ENCODE measurements around the gene G6PC1.
"Not testable (repeated sequence)": the region's sequence is repeated elsewhere in the genome, so short reads cannot be mapped to it uniquely, and the experiment has no call there.

The G6PC1 gene

DNA sequence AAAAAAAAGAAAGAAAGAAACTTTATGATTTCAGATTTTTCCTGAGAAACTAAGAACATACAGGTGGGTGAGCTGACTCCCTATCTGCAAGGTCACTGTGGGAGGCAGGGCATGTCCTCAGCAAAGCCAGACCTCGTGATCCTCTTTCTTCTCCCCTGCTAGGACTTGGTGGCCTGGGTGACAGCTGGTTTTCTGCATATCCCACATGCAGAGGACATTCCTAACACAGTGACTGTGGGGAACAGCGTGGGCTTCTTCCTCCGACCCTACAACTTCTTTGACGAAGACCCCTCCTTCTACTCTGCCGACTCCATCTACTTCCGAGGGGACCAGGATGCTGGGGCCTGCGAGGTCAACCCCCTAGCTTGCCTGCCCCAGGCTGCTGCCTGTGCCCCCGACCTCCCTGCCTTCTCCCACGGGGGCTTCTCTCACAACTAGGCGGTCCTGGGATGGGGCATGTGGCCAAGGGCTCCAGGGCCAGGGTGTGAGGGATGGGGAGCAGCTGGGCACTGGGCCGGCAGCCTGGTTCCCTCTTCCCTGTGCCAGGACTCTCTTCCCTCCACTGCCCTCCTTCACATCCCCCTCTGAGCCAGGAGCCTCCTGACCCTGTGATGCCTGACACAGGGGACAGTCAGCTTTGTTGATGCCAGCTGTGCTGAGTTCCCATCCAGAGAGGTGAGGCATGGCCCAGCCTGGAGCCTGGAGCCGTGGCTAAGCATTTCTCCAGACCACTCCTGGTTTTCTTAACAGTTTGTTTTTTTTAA is 26.5 kb upstream of the G6PC1 start:
- DNase-seq: not testable (repeated sequence)

DNA sequence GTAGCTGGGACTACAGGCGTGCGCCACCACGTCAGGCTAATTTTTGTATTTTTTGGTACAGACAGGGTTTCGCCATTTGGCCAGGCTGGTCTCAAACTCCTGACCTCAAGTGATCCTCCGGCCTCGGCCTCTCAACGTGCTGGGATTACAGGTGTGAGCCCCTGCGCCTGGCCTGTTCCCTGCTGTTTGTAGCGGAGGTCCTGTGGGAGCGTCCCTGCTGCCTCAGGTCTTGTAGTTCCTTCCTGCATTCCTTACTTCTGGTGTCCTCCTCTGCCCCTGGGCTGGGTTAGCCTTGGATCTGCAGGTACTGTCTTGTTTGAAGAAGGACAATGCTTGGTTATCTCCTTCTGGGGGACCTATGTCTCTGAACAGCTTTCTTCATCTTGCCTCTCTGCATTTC is 23.6 kb upstream of the G6PC1 start:
- DNase-seq: no peak

DNA sequence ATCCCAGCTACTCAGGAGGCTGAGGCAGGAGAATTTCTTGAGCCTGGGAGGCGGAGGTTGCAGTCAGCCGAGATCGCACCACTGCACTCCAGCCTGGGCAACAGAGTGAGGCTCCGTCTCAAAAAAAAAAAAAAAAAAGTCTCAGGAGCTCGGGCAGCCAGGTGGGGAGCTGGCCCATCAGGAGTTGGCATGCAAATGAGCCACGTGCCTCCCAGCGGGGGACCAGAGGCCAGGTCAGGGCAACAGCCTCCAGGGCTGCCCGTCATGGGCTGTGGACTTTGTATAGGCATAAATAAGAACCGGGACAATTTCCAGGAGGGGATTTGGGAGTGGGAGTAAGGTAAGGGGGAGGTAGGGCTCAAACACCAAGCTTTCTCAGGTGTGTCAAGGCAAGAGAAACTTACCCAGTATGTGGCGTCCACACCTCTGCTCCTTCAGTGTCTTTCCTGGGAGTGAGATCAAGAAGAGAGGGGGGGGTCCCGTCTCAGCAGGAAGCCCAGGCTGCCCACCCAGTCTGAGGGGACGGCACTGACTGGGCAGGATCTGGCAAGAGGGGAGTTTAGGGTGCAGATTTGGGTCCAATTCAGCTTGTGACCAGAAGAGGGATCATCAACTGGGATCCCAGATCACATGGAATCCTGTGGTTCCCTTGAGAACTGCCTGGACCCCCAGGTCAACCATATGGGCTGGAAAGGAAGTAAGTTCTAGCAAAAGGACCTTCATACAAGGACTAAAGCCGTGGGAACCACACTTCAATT is 22.3 kb upstream of the G6PC1 start:
- no peak for DNase-seq

DNA sequence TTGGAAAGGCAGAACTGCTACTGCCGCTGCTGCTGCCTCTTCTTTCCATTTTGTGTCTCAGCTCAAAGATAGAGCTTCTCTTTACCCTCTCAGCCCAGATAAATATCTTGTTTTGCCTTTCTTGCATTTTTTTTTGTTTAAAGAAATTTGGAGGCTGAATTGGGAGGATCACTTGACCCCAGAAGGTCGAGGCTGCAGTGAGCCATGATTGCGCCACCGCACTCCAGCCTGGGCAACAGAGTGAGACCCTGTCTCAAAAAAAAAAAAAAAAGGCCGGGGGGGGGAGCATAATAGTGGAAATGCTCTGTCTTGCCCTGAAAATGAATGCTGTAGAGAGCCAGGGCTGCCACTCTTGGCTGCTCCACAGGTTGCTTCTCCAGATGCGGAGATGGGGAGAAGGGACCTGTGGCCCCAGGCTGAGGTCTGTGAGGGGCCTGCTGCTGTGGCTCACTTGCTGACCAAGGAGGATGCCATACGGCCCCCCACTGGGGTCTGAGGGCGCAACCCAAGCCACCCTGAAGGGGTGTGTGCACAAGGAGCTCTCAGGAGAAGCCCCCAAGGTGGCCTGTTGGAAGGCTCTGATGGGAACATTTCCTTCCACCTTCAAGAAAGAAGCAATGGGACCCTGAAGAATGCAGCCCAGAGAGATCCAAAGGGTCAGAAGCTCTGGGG is 21.5 kb upstream of the G6PC1 start:
- no peak for DNase-seq

DNA sequence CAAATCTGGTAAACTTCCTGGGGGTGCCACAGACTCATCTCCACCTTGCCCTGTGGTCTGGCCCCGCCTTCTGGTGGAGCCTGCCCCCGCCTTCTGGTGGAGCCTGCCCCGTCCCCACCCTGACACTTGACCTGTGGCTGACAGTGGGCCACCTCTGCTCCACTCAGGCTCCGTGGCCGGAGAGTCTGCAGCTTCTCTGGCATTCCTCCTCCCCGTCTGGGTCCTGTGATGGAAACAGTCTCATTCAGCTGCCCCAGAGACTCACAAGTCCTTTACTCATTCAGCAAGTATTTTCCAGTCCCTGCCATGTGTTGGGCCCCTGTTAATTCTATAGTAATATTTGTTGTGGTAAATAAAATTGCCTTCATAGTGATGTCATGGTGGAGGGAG is 21.0 kb upstream of the G6PC1 start:
- no peak for DNase-seq

DNA sequence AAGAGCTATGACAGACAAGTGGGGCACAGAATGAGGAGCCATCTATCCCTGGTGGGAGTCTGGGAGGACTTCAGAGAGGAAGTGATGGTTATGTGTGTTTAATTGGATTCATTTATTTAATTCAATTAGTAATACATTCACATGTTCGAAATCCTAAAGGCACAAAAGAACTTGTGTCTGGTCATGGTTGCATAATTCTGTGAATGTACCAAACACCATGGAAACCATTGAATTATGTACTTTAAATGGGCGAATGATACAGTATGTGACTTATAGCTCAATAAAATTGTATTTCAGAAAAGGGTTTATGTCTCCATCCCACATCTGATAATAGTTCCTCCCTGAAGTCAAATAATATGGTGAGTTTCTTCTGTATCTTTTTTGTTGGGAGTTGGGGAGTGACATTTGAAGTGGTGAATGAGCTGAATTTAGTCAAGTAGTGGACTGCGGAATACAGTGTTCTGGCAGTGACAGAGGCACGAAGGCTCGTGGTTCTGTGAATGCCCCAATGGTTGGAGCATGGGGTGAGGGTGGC is 19.8 kb upstream of the G6PC1 start:
- DNase-seq: no peak

DNA sequence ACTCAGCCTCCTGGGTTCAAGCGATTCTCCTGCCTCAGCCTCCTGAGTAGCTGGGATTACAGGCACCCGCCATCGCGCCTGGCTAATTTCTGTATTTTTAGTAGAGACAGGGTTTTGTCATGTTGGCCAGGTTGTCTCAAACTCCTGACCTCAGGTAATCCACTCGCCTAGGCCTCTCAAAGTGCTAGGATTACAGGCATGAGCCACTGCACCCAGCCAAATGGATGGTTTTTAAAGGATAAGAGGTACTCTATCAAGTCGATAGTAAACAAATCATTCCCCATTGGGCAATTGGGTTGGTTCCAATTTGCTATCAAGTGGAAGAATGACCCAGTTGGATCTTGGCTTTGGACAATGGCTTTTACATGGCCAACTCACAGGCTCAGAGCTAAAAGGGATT is 18.9 kb upstream of the G6PC1 start:
- not testable (repeated sequence) for DNase-seq

DNA sequence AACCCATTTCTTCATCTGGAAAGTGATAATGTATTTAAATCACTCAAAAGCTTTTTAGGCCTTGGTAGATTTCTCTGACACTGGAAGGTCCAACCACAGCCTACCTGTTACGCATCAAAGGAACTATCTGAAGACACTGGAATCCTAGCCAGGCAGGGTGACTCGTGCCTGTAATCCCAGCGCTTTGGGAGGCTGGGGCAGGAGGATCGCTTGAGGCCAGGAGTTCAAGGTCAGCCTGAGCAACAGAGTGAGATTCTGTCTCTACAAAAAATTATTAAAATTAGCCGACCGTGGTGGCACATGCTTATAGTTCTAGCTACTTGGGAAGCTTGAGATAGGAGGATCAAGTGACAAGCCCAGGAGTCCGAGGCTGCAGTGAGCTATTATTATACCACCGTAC is 18.4 kb upstream of the G6PC1 start:
- DNase-seq: no peak

DNA sequence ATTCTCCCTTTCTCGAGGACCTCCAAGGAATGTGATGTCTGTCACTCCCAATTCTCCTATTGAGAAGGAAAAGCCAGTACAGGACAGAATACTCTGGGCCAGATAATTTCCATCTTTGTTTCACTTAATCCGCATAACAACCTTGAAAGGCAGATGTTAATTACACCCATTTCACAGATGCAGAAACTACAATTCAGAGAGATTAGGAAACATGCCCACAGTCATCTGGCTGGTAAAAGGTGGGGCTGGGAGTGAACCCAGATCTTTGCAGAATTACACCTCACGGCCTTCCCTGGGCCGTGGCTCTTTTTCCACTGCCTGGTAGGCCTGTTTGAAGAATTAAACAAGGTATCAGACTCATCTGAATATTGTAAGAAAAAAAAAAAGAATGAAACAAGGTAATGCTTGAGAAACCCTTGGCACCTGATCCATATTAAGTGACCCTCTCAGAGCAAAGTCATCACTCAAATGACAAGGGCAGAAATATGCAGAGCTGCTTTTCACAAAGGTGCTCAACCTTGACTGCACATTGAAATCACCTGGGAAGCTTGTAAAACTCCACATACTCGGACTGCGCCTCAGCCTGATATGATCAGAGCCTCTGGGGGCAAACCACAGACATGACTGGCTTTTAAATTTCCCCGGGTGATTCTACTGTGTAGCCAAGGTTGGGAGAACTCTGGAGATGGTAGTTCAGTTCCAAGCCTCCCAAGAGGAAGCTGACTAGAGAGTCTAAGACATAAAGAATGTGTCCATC is 16.6 kb upstream of the G6PC1 start:
- no peak for DNase-seq

DNA sequence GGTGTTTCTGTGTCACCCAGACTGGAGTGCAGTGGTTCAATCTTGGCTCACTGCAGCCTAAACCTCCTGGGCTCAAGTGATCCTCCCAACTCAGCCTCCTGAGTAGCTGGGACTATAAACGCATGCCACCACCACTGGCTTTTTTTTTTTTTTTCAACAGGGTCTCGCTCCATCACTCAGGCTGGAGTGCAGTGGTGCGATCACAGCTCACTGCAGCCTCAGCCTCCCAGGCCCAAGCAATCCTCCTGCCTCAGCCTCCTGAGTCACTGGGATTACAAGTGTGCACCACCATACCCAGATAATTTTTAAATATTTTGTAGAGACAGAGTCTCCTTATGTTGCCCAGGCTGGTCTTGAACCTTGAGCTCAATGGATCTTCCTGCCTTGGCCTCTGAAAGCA is 14.8 kb upstream of the G6PC1 start:
- not testable (repeated sequence) for DNase-seq

DNA sequence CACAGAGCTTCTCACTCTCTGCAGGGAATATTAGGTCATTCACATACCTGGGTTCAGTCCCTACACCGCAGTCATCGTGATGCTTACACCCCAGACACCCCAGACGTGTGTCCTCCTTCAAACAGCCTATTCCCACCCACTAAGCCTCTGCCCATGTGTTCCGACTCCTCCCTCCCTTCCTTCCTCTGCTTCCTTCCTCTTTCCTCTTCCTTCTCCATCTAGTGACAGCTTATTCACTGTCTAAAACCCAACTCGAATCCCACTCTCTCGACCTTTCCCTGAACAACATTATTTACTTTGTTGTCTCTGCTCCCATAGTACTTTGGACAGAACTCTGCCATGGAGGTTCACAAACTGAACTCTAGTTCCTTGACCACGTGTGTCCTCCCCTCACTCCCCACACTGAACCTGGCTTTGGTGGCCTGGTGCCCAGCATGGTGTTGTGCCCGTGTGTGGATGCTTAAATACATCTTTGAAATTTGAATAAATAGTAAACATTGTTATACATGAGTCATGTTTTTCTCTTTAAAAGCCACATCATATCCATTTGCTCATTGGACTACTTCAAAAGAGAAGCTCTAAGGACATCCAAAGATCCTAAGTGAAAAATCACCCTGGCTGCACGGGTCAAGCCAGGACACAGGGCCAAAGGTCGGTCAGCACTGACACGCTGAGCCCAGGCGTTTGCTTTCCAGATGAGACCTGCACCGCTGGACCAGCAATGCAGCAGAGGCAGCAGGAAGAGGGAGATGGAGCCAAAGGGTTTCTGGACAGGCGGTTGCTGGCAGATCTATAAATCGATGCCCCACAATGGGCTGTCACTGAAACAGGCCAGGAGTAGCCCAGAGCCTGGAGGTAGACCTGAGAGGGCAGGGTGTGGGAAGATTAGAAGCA is 14.1 kb upstream of the G6PC1 start:
- no peak for DNase-seq

DNA sequence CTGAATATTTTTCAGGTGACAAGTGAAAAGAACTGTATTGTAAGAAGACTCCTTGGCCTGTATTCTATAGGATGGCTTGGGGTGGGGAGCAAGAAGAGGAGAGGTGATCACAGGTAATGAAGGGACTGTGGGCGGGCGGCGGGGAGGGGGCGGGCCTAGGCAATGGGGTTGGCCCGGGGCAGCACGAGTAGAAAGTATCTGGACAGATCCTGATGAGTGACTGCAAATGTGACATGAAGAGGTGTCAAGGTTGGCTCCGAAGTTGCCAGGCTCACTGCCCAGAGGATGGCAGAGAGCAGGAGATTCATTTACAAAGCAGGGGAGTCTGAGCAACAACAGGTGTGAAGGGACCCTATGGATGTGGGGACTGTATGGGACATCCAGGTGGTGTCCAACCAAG is 10.8 kb upstream of the G6PC1 start:
- no peak for DNase-seq

DNA sequence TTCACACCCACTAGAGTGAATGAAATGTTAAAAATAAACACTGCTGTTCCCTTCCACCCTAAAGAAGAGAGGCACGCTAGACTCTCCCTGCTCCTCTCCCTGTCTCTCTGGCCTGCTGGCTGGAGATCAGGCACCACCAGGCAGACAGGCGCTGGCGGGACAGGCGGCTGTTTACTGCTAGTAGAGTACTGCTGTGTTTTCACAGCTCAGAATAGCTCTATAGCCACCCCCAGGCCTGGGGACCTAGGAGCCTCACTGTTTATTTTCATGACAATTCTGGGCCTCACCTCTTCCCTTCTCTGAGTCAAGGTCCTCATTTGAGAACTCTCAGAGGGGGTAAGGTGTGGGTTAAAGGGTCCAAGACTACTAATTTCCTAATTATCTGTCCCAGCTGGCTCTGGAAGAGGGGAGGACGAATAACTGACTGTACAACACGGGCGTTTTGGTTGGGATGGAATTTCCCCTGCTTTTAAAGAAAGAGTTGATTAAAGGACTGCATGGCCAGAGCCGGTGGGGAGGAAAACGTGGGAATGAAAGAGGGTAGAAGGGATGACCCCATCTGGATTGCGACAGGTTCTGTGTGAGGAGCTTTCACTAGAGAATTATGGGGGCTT is 9.0 kb upstream of the G6PC1 start:
- no peak for DNase-seq

DNA sequence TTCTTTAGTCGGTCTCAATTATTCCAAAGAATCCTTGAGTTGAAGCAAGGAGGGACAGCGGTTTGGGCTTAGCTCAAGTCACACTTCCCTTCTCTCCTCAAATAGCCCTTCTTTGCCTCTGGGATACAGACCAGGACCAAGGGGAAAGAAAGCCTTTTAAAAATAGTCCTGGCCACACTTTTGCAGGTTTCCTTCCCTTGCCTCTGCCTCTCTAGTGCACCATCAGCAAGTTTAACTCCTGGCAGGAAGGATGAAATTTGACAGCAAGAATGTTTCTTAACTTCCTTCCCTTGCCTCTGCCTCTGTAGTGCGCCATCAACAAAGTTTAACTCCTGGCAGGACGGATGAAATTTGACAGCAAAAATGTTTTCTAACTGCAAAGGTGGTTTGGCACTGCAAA is 7.2 kb upstream of the G6PC1 start:
- no peak for DNase-seq

DNA sequence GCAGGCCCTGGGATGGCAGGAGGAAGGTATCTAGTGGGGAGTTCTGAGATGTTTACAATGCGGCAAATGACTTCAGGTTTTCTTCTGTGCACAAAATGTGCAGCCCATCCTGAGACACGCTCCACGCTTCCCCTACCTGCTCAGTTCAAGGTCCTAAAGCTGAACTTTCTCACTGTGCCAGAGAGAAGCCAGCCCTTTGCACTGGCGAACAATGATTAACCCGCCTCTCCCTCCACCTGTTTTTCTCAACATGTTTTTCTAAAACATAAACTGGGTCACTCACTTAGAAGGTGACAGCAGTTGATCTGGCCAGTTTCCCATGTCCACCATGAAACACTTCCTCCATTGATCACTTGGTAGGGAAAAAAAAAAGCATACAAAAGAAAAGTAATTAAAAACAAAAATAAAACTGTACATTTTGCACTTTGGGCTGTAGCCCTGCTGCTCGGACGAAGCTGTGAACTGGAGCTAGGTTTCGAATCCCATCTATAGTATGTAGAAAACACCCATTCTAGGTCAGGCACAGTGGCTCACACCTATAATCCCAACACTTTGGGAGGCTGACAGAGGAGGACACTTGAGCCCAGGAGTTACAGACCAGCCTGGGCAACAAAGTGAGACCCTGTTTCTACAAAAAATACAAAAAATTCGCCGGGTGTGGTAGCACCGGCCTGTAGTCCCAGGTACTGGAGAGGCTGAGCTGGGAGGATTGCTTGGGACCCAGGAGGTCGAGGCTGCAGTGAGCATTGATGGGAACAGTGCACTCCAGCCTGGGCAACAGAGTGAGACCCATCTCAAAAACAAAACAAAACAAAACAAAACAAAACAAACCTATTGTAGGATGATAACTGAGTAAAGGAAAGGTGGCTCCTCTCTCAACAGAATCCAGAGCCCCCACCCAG is 6.1 kb upstream of the G6PC1 start:
- no peak for DNase-seq

DNA sequence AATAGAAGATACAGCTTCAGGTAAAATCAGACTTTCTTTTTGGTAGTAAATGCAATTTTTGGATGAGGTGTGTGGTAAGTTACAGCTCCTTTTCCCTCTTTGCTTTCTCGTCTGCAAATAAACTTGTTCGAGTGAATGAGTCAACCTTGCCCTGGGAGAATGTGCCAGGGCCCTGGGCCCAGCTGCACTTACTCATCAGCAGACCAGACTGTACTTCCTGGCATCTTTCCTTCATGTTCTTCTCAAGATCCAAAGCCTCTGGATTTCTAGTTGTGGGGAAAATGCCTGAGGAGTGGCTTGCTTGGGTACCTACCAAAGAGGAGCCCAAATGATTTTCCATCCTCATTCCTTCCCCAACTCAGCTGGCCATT is 5.4 kb upstream of the G6PC1 start:
- no peak for DNase-seq

DNA sequence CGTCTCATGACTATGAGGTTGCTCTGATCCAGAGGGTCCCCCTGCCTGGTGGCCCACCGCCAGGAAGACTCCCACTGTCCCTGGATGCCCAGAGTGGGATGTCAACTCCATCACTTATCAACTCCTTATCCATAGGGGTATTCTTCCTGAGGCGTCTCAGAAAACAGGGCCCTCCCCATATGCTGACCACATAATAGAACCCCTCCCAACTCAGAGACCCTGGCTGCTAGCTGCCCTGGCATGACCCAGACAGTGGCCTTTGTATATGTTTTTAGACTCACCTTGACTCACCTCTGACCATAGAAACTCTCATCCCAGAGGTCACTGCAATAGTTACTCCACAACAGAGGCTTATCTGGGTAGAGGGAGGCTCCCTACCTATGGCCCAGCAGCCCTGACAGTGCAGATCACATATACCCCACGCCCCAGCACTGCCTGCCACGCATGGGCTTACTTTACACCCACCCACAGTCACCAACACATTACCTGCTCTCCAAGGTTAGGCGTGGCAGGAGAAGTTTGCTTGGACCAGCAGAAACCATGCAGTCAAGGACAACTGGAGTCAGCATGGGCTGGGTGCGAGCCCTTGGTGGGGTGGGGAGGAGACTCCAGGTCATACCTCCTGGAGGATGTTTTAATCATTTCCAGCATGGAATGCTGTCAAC is 2.3 kb upstream of the G6PC1 start:
- no peak for DNase-seq

DNA sequence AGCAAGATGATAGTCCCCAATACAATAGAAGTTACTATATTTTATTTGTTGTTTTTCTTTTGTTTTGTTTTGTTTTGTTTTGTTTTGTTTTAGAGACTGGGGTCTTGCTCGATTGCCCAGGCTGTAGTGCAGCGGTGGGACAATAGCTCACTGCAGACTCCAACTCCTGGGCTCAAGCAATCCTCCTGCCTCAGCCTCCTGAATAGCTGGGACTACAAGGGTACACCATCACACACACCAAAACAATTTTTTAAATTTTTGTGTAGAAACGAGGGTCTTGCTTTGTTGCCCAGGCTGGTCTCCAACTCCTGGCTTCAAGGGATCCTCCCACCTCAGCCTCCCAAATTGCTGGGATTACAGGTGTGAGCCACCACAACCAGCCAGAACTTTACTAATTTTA is 618 bp upstream of the G6PC1 start:
- not testable (repeated sequence) for DNase-seq

DNA sequence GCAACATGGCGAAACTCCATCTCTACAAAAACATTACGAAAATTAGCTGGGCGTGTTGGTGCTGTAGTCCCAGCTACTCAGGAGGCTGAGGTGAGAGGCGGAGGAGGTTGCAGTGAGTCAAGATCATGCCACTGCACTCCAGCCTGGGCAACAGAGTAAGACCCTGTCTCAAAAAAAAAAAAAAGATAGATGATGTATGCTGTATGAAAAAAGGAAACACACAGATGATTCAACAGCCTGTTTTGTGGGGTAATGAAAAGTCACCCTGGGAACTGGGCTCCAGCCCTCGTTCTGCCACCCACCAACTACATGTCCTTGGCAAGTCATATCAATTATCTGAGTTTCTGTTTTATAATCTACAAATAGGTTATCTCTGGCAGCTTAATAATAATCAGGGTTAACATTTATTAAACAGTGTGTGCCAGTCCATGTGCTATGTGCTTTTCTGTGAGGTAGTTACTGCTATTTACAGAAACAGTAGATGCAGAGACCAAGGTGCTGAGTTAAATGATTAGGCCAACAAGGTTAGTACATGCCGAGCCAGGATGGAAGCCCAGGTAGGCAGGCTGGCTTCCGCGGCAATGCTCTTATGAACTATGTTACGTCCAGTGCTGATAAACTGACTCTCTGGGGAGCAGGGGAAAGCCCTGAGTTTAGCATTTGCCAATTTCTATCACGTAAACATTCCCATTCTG is 1.1 kb downstream of the G6PC1 start:
- DNase-seq: no peak

Data from stimulated activated CD4-positive, alpha-beta T cell treated with anti-CD3 and anti-CD28 coated beads, Interleukin-1b, Interleukin-23, amount 100 ng/mL, for 48 hours (primary cell).